Neural cell (in vitro differentiated cells): ENCODE measurements around the gene CLUH. TPM values are rescaled to one million over a fixed set of nuclear protein-coding genes. Genes with fewer than 3 reads are reported as not detected.

Experiments used
- H2AFZ ChIP-seq: fragments of 200-600, 300-800 bp; sonication (generic), shearing (Covaris generic); 2 replicates; pipeline ENCODE4 v1.6.0; 2014; ENCODE audit warnings: low read depth, mild to moderate bottlenecking, antibody characterized with exemption, low read length, moderate library complexity
- H3F3A ChIP-seq: fragments of 200-600 bp; shearing (Covaris generic); 2 replicates; pipeline ENCODE4 v1.6.1; 2016; ENCODE audit warnings: mild to moderate bottlenecking, moderate library complexity, mixed read lengths, antibody characterized with exemption, low read length; ENCODE audit not compliant: insufficient read depth, poor library complexity, severe bottlenecking
- H3K27ac ChIP-seq: fragments of 200-600, 300-800 bp; sonication (generic), shearing (Covaris generic); 2 replicates; pipeline ENCODE4 v1.5.1; 2014; ENCODE audit warnings: mild to moderate bottlenecking, low read length, moderate library complexity
- H3K27me3 ChIP-seq: fragments of 300-800, 200-600 bp; sonication (generic), shearing (Covaris generic); 2 replicates; pipeline ENCODE4 v1.6.0; 2014; ENCODE audit warnings: mild to moderate bottlenecking, low read depth, low read length, moderate library complexity; ENCODE audit not compliant: insufficient read depth
- H3K36me3 ChIP-seq: fragments of 300-800, 200-600 bp; sonication (generic), shearing (Covaris generic); 2 replicates; pipeline ENCODE4 v1.5.1; 2014; ENCODE audit warnings: mild to moderate bottlenecking, antibody characterized with exemption, low read length, moderate library complexity; ENCODE audit not compliant: insufficient read depth
- H3K4me2 ChIP-seq: fragments of 300-800, 200-600 bp; sonication (generic), shearing (Covaris generic); 2 replicates; pipeline ENCODE4 v1.6.0; 2014; ENCODE audit warnings: mild to moderate bottlenecking, low read length
- H3K4me3 ChIP-seq: fragments of 300-800, 200-600 bp; sonication (generic), shearing (Covaris generic); 2 replicates; pipeline ENCODE4 v1.5.1; 2014; ENCODE audit warnings: mild to moderate bottlenecking, low read length, moderate library complexity
- H3K79me2 ChIP-seq: fragments of 200-600 bp; shearing (Covaris generic); replicated peaks from 2 replicates; pipeline ENCODE4 v1.6.0; 2014; ENCODE audit warnings: mild to moderate bottlenecking, low read length, moderate library complexity; ENCODE audit not compliant: insufficient read depth
- H3K9ac ChIP-seq: fragments of 300-800, 200-600 bp; sonication (generic), shearing (Covaris generic); 2 replicates; pipeline ENCODE4 v1.6.1; 2016; ENCODE audit warnings: mild to moderate bottlenecking, low read length, mixed read lengths
- H3K9me2 ChIP-seq: fragments of 200-600 bp; shearing (Covaris generic); 2 replicates; pipeline ENCODE4 v1.6.1; 2016; ENCODE audit warnings: mild to moderate bottlenecking, low read length, mixed read lengths; ENCODE audit not compliant: insufficient read depth
- H3K9me3 ChIP-seq: fragments of 200-600, 300-800 bp; sonication (generic), shearing (Covaris generic); 2 replicates; pipeline ENCODE4 v1.6.1; 2016; ENCODE audit warnings: mild to moderate bottlenecking, mixed run types, low read length, moderate library complexity, mixed read lengths
- H4K20me1 ChIP-seq: fragments of 200-600 bp; shearing (Covaris generic); 2 replicates; pipeline ENCODE4 v1.6.1; 2016; ENCODE audit warnings: mild to moderate bottlenecking, mixed run types; ENCODE audit not compliant: insufficient read depth
- CTCF ChIP-seq: fragments of 450-650 bp; IDR thresholded peaks from 2 replicates; pipeline ENCODE4 v1.5.1; 2014; ENCODE audit warnings: antibody characterized with exemption, mild to moderate bottlenecking, moderate library complexity; ENCODE audit not compliant: poor library complexity, severe bottlenecking
- EP300 ChIP-seq: fragments of 450-650 bp; conservative IDR thresholded peaks from 2 replicates; pipeline ENCODE4 v1.6.1; 2014; ENCODE audit warnings: antibody characterized with exemption, mild to moderate bottlenecking, moderate library complexity; ENCODE audit not compliant: poor library complexity, severe bottlenecking
- EZH2 ChIP-seq: fragments of 200-600, 300-800 bp; shearing (Covaris generic), sonication (generic); IDR thresholded peaks from 2 replicates; pipeline ENCODE4 v1.6.1; 2014; ENCODE audit warnings: antibody characterized with exemption, low read length, borderline replicate concordance, mild to moderate bottlenecking; ENCODE audit not compliant: insufficient read depth, poor library complexity, severe bottlenecking
- MXI1 ChIP-seq: fragments of 450-650 bp; conservative IDR thresholded peaks from 2 replicates; pipeline ENCODE4 v1.6.1; 2014; ENCODE audit warnings: antibody characterized with exemption, mild to moderate bottlenecking; ENCODE audit not compliant: poor library complexity, severe bottlenecking
- POLR2AphosphoS5 ChIP-seq: IDR thresholded peaks from 2 replicates; pipeline ENCODE4 v1.6.1; 2012
- RAD21 ChIP-seq: fragments of 450-650 bp; conservative IDR thresholded peaks from 2 replicates; pipeline ENCODE4 v1.6.1; 2014; ENCODE audit warnings: antibody characterized with exemption, mild to moderate bottlenecking, moderate library complexity
- REST ChIP-seq: IDR thresholded peaks from 2 replicates; pipeline ENCODE4 v1.6.1; 2012; ENCODE audit warnings: borderline replicate concordance
- SMC3 ChIP-seq: fragments of 450-650 bp; conservative IDR thresholded peaks from 2 replicates; pipeline ENCODE4 v1.6.1; 2014; ENCODE audit warnings: antibody characterized with exemption, mild to moderate bottlenecking, moderate library complexity; ENCODE audit not compliant: poor library complexity
- TAF1 ChIP-seq: IDR thresholded peaks from 2 replicates; pipeline ENCODE4 v1.6.1; 2012; ENCODE audit warnings: low read depth
- polyA plus RNA-seq: library from polyadenylated mRNA; depleted of rRNA; stranded (reverse); fragments of >200 nt; gene quantifications from 2 replicates; pipeline ENCODE4 v1.2.3, GENCODE V29; 2014

The CLUH gene
- polyA plus RNA-seq, 1 donor from 2014 or later, result 18.6 TPM

GRCh38 chr17:2737693-2738092 is 26.1 kb upstream of the CLUH start:
- Histone ChIP-seq H3K27me3 (no peaks in the 10 kb centered on the region), H3K4me3 (no peak overlapping the region), H2AFZ (no peak overlapping the region), H3K9me3 (no peaks in the 10 kb centered on the region), H3K79me2 (no peaks in the 10 kb centered on the region), H3K27ac (no peak overlapping the region), H3K9ac (no peak overlapping the region), H3K4me2 (no peak overlapping the region), H3F3A (no peaks in the 10 kb centered on the region), H4K20me1 (no peaks in the 10 kb centered on the region), H3K9me2 (no peaks in the 10 kb centered on the region), H3K36me3 (no peaks in the 10 kb centered on the region)
- no peak for TF ChIP-seq REST
- TF ChIP-seq CTCF, result no peak
- TF ChIP-seq MXI1, result no peak
- no peak for TF ChIP-seq RAD21
- TF ChIP-seq TAF1, result no peak
- no peak for TF ChIP-seq SMC3
- no peak for TF ChIP-seq POLR2AphosphoS5
- no peak for TF ChIP-seq EP300

GRCh38 chr17:2736956-2737355 is 25.4 kb upstream of the CLUH start:
- TF ChIP-seq POLR2AphosphoS5 (no peak), RAD21 (no peak), SMC3 (no peak), EZH2 (no peak), EP300 (no peak), REST (no peak), MXI1 (no peak), TAF1 (no peak), CTCF (no peak)
- Histone ChIP-seq H2AFZ (no peak overlapping the region), H3K4me3 (no peak overlapping the region), H3K27me3 (no peaks in the 10 kb centered on the region), H3K9me2 (no peaks in the 10 kb centered on the region), H3K79me2 (no peaks in the 10 kb centered on the region), H3K9ac (no peak overlapping the region), H3K9me3 (no peaks in the 10 kb centered on the region), H3F3A (no peaks in the 10 kb centered on the region), H3K36me3 (no peaks in the 10 kb centered on the region), H3K27ac (no peak overlapping the region), H4K20me1 (no peaks in the 10 kb centered on the region), H3K4me2 (no peak overlapping the region)
